Left lung (tissue), 10 donors: ENCODE results near the gene GALNS. TPM values are rescaled to one million over a fixed set of nuclear protein-coding genes. Genes with fewer than 3 reads are reported as not detected.

Source experiments
- ATAC-seq: fragments of 200-7000 bp; cut with Tn5 transposase; one replicate; pipeline ENCODE4 v1.9.1; 2020; ENCODE audit warnings: moderate library complexity
- DNase-seq, 4 donors: peaks; one replicate each; pipeline ENCODE4 v3.0.0-alpha.2; 2013 to 2020
- H3K27ac ChIP-seq, 2 donors: fragments of 200-600 bp; sonication (generic) in 1 of 2; one replicate each; pipeline versions ENCODE4 v1.5.0 to v1.8.0; 2020 to 2021
- H3K27me3 ChIP-seq, 2 donors: fragments of 200-600 bp; sonication (generic) in 1 of 2; one replicate each; pipeline versions ENCODE4 v1.5.0 to v1.8.0; 2020 to 2021
- H3K36me3 ChIP-seq, 2 donors: fragments of 200-600 bp; sonication (generic) in 1 of 2; one replicate each; pipeline versions ENCODE4 v1.5.0 to v1.8.0; 2020 to 2021
- H3K4me1 ChIP-seq, 2 donors: fragments of 200-600 bp; one replicate each; pipeline ENCODE4 v1.8.0; 2021
- H3K4me3 ChIP-seq, 2 donors: fragments of 200-600 bp; sonication (generic) in 1 of 2; one replicate each; pipeline versions ENCODE4 v1.5.0 to v1.8.0; 2020 to 2021; ENCODE audit warnings: mild to moderate bottlenecking in 1 of 2
- H3K9me3 ChIP-seq, 2 donors: fragments of 200-600 bp; sonication (generic) in 1 of 2; one replicate each; pipeline versions ENCODE4 v1.5.0 to v1.8.0; 2020 to 2021
- intact Hi-C, 2 donors: fragments of 100-400 bp; cut with DNase I; formaldehyde crosslinking; loops; one replicate each; pipeline versions ENCODE4 v1.11.2 to v1.14.2; 2022
- polyA plus RNA-seq, 6 donors: library from polyadenylated mRNA; unstranded; fragments of 120-200 nt; gene quantifications; one replicate each; pipeline ENCODE4 v1.2.1, GENCODE V29; 2013; ENCODE audit not compliant: insufficient read length in 6 of 6
- total RNA-seq, 2 donors: library from RNA; stranded (reverse); fragmentation: NEBNext Ultra II Directional; extraction: Animal tissue kit (Norgen Biotek cat#: 25700); gene quantifications; one replicate each; pipeline ENCODE4 v1.2.1, GENCODE V29; 2021
- TF ChIP-seq, protein P1 (sequence below), 2 donors: fragments of 200-600 bp; sonication (generic) in 1 of 2; IDR thresholded peaks; one replicate each; pipeline versions ENCODE4 v1.5.0 to v1.8.0; 2021; ENCODE audit warnings: antibody characterized with exemption in 2 of 2
- donor health status: DM: no; HTN: yes; CAD: no.
- donor health status: DM: no; HTN: no; CAD: no.

GALNS gene
- total and polyA plus RNA-seq, 8 donors, result 23.8 to 46.5 (median 31.9) TPM

DNA sequence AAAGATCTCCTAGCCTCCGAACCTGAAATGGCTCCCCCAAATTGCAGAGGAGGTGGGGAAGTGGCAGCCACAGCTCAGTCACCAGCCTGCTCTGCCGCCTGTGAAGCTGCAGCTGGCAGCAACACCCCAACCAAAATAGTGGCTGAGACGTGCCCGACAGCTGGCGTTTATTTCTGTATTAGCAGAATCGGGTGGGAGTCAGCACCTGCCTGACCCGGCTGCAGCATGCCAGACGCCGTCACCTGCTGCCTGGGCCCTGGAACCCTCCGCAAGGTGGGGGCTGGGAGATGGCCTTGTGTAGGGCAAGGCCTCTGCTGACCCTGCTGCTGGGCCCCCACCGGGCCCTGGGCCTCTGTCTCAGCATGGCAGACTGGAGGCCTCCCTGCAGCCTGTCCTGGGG is 27.2 kb upstream of the GALNS start:
- no peak for ATAC-seq
- intact Hi-C loops, result no loop called here
- TF ChIP-seq, protein P1, sequence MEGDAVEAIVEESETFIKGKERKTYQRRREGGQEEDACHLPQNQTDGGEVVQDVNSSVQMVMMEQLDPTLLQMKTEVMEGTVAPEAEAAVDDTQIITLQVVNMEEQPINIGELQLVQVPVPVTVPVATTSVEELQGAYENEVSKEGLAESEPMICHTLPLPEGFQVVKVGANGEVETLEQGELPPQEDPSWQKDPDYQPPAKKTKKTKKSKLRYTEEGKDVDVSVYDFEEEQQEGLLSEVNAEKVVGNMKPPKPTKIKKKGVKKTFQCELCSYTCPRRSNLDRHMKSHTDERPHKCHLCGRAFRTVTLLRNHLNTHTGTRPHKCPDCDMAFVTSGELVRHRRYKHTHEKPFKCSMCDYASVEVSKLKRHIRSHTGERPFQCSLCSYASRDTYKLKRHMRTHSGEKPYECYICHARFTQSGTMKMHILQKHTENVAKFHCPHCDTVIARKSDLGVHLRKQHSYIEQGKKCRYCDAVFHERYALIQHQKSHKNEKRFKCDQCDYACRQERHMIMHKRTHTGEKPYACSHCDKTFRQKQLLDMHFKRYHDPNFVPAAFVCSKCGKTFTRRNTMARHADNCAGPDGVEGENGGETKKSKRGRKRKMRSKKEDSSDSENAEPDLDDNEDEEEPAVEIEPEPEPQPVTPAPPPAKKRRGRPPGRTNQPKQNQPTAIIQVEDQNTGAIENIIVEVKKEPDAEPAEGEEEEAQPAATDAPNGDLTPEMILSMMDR (IDR thresholded peaks at IDR 0.05), result no peak
- H3K4me1 ChIP-seq, result peaks cover 0 to 6% of the 10 kb centered on the region in 2 donors
- peaks cover 0 to 12% of the 10 kb centered on the region in 2 donors for H3K27me3 ChIP-seq
- no peak for DNase-seq
- peaks cover 0 to 59% of the 10 kb centered on the region in 2 donors for H3K36me3 ChIP-seq
- H3K9me3 ChIP-seq, result no peaks in the 10 kb centered on the region
- no peak overlapping the region for H3K27ac ChIP-seq
- H3K4me3 ChIP-seq, result no peak overlapping the region

DNA sequence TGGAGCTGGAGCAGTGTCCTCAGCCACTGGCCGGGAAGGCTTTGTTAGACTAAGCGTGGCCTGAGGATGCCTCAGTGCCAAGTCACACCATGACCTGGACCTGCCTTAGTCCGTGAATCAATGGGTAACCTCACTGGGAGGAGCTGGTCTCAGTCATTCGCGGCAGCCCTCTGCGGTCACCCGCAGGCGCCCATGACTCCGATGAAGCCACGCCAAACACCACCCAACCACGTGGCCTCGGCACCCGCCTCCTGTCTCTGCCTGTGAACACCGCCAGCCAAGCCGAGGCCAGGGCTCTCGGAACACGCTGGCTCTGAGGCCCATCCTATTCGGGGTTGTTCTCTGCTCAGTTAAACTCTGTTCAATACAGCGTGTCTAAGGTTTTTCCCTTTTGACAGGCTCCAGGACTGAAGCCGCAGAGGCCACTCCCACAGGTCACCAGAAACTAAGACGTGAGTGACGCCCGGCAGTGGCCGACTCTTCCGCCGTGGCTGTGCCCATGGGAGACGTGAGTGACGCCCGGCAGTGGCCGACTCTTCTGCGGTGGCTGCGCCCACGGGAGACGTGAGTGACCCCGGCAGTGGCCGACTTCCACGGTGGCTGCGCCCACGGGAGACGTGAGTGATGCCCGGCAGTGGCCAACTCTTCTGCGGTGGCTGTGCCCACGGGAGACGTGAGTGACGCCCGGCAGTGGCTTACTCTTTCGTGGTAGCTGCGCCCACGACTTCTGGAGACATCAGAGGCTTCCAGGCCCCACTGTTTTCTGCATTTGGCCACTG is 26.6 kb upstream of the GALNS start:
- H3K36me3 ChIP-seq, result peaks cover 0 to 65% of the 10 kb centered on the region in 2 donors
- no peaks in the 10 kb centered on the region for H3K9me3 ChIP-seq
- no peak overlapping the region for H3K4me3 ChIP-seq
- H3K27ac ChIP-seq, result no peak overlapping the region
- H3K4me1 ChIP-seq, result peaks cover 0 to 6% of the 10 kb centered on the region in 2 donors
- peaks cover 0 to 12% of the 10 kb centered on the region in 2 donors for H3K27me3 ChIP-seq
- ATAC-seq (no peak), DNase-seq (no peak)
- intact Hi-C loops, result no loop called here
- TF ChIP-seq, protein P1 (IDR thresholded peaks at IDR 0.05), result no peak

DNA sequence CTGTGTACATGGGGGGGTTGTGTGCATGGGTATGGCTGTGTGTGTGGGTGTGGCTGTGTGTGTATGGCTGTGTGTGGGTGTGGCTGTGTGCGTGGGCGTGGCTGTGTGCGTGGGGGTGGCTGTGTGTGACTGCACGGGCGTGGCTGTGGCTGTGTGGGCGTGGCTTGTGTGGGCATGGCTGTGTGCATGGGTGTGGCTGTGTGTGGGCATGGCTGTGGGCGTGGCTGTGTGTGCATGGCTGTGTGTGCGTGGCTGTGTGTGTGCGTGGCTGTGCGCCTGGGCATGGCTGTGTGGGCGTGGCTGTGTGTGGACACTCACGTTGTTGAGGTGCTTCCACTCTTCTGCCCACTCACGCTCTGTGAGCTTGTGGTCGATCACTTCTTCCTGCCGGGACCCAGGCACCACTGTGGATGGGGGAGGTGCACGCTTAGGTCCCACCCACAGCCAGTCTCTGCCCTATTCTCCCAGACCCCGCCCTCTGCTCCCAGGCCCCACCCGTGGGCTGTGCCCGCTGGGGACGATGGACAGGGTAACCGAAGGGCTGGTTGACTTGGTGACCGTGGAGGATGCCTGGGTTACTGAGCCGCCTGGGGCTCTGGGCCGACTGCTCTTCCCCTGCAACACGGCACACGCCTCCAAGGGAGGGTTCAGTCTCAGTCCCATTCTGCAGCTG is 25.7 kb upstream of the GALNS start:
- peaks cover 0 to 74% of the 10 kb centered on the region in 2 donors for H3K36me3 ChIP-seq
- ATAC-seq (no peak), DNase-seq (no peak)
- TF ChIP-seq, protein P1 (IDR thresholded peaks at IDR 0.05), result no peak
- no peak overlapping the region for H3K27ac ChIP-seq
- peaks cover 0 to 5% of the 10 kb centered on the region in 2 donors for H3K4me1 ChIP-seq
- no peaks in the 10 kb centered on the region for H3K9me3 ChIP-seq
- no peak overlapping the region for H3K4me3 ChIP-seq
- peaks cover 0 to 12% of the 10 kb centered on the region in 2 donors for H3K27me3 ChIP-seq
- intact Hi-C loops, result no loop called here

DNA sequence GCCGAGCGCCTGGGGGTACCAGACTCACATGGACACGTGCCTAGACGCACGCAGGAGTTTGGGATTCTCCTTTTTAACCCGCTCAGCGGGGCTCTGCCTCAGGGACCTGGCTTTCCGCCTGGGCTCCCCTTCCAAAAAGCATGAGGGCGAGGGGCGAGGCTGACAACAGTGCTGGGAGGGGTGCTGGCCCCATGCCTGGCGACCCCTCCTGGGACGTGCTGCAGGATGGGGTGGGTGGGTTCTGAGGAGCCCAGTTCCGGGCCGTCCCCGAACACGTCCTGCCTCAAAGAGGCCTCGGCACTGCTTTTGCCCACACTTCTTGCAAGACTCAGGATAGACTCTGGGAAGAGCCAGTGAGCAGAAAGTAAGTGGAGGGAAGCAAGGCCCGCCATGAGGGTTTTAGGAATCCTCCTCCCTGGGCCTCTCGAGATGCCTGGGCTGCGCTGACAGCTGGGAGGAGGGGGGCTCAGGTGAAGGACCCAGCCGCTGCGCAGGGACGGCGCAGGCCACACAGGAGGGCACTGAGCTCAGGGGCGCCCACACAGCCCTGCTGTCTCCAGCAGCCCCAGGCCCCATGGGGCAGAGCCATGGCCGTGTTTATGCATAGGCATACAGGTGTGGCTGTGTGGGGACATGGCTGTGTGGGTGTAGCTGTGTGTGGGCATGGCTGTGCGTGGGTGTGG is 25.1 kb upstream of the GALNS start:
- TF ChIP-seq, protein P1 (IDR thresholded peaks at IDR 0.05), result no peak
- peaks cover 0 to 12% of the 10 kb centered on the region in 2 donors for H3K27me3 ChIP-seq
- ATAC-seq, result no peak
- DNase-seq, result no peak
- peaks cover 0 to 80% of the 10 kb centered on the region in 2 donors for H3K36me3 ChIP-seq
- H3K4me3 ChIP-seq, result no peak overlapping the region
- H3K4me1 ChIP-seq, result no peaks in the 10 kb centered on the region
- no peaks in the 10 kb centered on the region for H3K9me3 ChIP-seq
- intact Hi-C loops, result no loop called here
- no peak overlapping the region for H3K27ac ChIP-seq
